Right atrium auricular region (tissue), 2 donors: ENCODE data around the gene PDXP. TPM values are rescaled to one million over a fixed set of nuclear protein-coding genes. Genes with fewer than 3 reads are reported as not detected.
A peak's percentile ranks its signal among the peaks of the same experiment; 100 is the strongest.

ENCODE experiments used
- DNase-seq: peaks from one replicate; pipeline ENCODE4 v3.0.0-alpha.2; 2019; ENCODE audit warnings: low spot score
- H3K27ac ChIP-seq, 2 donors: fragments of 200-600 bp; sonication (generic); 1 replicate in 1 of 2; 2 replicates in 1 of 2; pipeline ENCODE4 v1.5.1; 2016 to 2019
- H3K27me3 ChIP-seq, 2 donors: fragments of 200-600 bp; sonication (generic); one replicate each; pipeline versions ENCODE4 v1.5.1 to v1.6.0; 2017 to 2019
- H3K36me3 ChIP-seq: fragments of 200-600 bp; sonication (generic); one replicate; pipeline ENCODE4 v1.5.1; 2016
- H3K4me1 ChIP-seq, 2 donors: fragments of 200-600 bp; sonication (generic); one replicate each; pipeline versions ENCODE4 v1.5.1 to v1.6.0; 2017 to 2019
- H3K4me3 ChIP-seq, 2 donors: fragments of 200-600 bp; sonication (generic); 1 replicate in 1 of 2; 2 replicates in 1 of 2; pipeline ENCODE4 v1.5.1; 2017 to 2019; ENCODE audit warnings: mild to moderate bottlenecking in 1 of 2, moderate library complexity in 1 of 2
- H3K9me3 ChIP-seq, 2 donors: fragments of 200-600 bp; sonication (generic); one replicate each; pipeline ENCODE4 v1.5.1; 2019
- CTCF ChIP-seq, 2 donors: fragments of 200-600 bp; sonication (generic); IDR thresholded peaks; one replicate each; pipeline ENCODE4 v1.5.1; 2019; ENCODE audit warnings: antibody characterized with exemption in 2 of 2
- total RNA-seq, 2 donors: library from RNA; depleted of rRNA; stranded (reverse); fragments of >200 nt; gene quantifications; one replicate each; pipeline ENCODE4 v1.1.0, GENCODE V29; 2016

Gene PDXP
- total RNA-seq, 2 donors from 2014 or later: 15.7 to 32.0 TPM

GRCh38 chr22:37680191-37680851, 21.8 kb downstream of the PDXP start:
- no peaks in the 10 kb centered on the region for H3K27me3 ChIP-seq
- no peak for TF ChIP-seq CTCF (IDR thresholded peaks at IDR 0.05)
- H3K9me3 ChIP-seq: no peaks in the 10 kb centered on the region
- DNase-seq: no peak
- H3K4me1 ChIP-seq: peaks cover 0 to 39% of the 10 kb centered on the region in 2 donors
- no peak overlapping the region for H3K27ac ChIP-seq
- peaks cover 21% of the 10 kb centered on the region for H3K36me3 ChIP-seq
- H3K4me3 ChIP-seq: no peak overlapping the region

GRCh38 chr22:37681001-37681424, 22.5 kb downstream of the PDXP start:
- Histone ChIP-seq H3K4me1 (peaks cover 0 to 40% of the 10 kb centered on the region in 2 donors), H3K4me3 (no peak overlapping the region), H3K27ac (no peak overlapping the region), H3K9me3 (no peaks in the 10 kb centered on the region), H3K36me3 (peaks cover 21% of the 10 kb centered on the region), H3K27me3 (no peaks in the 10 kb centered on the region)
- no peak for DNase-seq
- TF ChIP-seq CTCF (IDR thresholded peaks at IDR 0.05): no peak

GRCh38 chr22:37681556-37682049, 23.1 kb downstream of the PDXP start:
- Histone ChIP-seq H3K9me3 (no peaks in the 10 kb centered on the region), H3K4me3 (no peak overlapping the region), H3K27me3 (no peaks in the 10 kb centered on the region), H3K27ac (no peak overlapping the region), H3K4me1 (peaks cover 0 to 35% of the 10 kb centered on the region in 2 donors), H3K36me3 (peaks cover 21% of the 10 kb centered on the region)
- peak; percentile 94 to 95 for TF ChIP-seq CTCF (IDR thresholded peaks at IDR 0.05)
- peak; percentile 78 for DNase-seq

- TF ChIP-seq CTCF (IDR thresholded peaks at IDR 0.05): no peak
- Histone ChIP-seq H3K9me3 (no peaks in the 10 kb centered on the region), H3K4me1 (peaks cover 0 to 29% of the 10 kb centered on the region in 2 donors), H3K36me3 (peaks cover 16% of the 10 kb centered on the region), H3K27me3 (no peaks in the 10 kb centered on the region), H3K4me3 (no peak overlapping the region), H3K27ac (no peak overlapping the region)
- DNase-seq: no peak
Observed at GRCh38 chr22:37684803-37685615, 26.5 kb downstream of the PDXP start.

GRCh38 chr22:37686002-37686982, 27.8 kb downstream of the PDXP start, which contains the start of gene NOL12:
NOL12 (plus strand) TSS chr22:37686343; CDS start chr22:37686393, 50 bp downstream.
- DNase-seq: peak; percentile 88
- TF ChIP-seq CTCF (IDR thresholded peaks at IDR 0.05): peak in 1 of 2 donors; percentile 30
- Histone ChIP-seq H3K4me3 (peak within 1 kb of the TSS; percentile 67 to 87), H3K27me3 (no peaks in the 10 kb centered on the region), H3K27ac (peak within 1 kb of the TSS; percentile 84 to 91), H3K36me3 (peaks cover 27% of the 10 kb centered on the region), H3K4me1 (peaks cover 0 to 25% of the 10 kb centered on the region in 2 donors), H3K9me3 (no peaks in the 10 kb centered on the region)
